Left renal pelvis (tissue), 4 donors: ENCODE measurements around the gene JCHAIN. TPM values are rescaled to one million over a fixed set of nuclear protein-coding genes. Genes with fewer than 3 reads are reported as not detected.
A peak's percentile ranks its signal among the peaks of the same experiment; 100 is the strongest.
"Not testable (repeated sequence)": the region's sequence is repeated elsewhere in the genome, so short reads cannot be mapped to it uniquely, and the experiment has no call there.

Experiments used
- DNase-seq, 4 donors: peaks; one replicate each; pipeline ENCODE4 v3.0.0-alpha.2; 2013; ENCODE audit warnings: low read depth in 4 of 4, low spot score in 3 of 4
- polyA plus RNA-seq, 4 donors: library from polyadenylated mRNA; unstranded; fragments of 120-200 nt; gene quantifications; one replicate each; pipeline ENCODE4 v1.2.1, GENCODE V29; 2013; ENCODE audit not compliant: insufficient read length in 4 of 4

JCHAIN gene
- polyA plus RNA-seq, 4 donors: 0.45 to 1.5 (median 1.1) TPM

DNA sequence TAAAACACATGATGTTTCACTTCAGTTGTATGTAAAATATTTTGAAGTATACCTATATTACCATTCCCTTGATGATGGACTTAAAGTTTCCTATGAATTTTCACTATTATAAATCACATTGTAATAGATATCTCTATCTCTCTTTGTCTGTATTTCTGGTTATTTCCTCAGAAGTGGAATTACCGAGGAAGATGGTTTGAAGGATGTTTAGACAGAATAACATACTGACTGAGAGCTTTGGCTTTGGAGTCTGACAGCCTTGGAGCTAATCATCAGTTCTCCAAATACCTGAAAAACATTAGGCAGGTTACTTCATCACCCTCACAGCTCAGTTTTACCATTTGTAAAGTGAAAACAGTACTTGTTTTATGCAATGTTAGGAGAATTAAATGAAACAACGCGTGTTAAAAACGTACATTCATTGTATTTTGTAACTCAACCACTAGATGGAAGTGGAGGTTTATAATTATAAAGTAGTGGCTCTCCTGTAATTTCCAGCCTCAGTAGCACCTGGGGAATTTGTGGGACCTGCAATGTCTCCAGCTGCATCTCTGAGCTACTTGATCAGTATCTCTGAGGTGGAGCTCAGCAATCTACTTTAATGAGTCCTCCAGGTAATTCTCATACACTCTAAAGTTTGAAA is 14.3 kb downstream of the JCHAIN start:
- peak in 1 of 4 donors; percentile 2 for DNase-seq

DNA sequence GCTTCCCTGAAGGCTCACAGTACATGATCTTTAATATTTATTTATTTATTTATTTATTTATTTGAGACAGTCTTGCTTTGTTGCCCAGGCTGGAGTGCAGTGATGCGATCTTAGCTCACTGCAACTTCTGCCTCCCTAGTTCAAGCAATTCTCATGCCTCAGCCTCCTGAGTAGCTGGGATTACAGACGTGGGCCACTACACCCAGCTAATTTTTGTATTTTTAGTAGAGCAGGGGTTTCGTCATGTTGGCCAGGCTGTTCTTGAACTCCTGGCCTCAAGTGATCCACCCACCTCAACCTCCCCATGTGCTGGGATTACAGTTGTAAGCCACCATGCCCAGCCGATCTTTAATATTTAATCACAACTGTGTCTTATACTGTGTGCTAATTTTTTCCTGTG is 15.6 kb downstream of the JCHAIN start:
- not testable (repeated sequence) for DNase-seq

DNA sequence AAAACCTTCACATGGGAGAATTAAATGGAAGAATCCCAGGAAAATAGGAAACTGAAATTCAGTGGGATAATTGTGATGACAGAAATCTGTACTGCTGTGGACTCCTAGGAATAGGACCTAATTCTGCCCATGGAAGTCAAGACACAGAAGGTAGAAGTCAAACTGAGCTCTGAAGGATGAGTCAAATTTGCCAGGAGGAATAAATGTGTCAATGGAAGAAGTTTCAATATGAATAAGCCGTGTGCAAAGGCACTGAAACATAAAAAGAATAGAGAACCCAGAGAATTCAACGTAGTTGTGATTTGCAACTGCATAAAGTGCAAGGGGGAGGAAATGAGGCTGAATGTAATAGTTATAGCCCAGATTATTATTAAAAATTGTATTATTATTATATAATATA is 26.1 kb downstream of the JCHAIN start:
- no peak for DNase-seq

DNA sequence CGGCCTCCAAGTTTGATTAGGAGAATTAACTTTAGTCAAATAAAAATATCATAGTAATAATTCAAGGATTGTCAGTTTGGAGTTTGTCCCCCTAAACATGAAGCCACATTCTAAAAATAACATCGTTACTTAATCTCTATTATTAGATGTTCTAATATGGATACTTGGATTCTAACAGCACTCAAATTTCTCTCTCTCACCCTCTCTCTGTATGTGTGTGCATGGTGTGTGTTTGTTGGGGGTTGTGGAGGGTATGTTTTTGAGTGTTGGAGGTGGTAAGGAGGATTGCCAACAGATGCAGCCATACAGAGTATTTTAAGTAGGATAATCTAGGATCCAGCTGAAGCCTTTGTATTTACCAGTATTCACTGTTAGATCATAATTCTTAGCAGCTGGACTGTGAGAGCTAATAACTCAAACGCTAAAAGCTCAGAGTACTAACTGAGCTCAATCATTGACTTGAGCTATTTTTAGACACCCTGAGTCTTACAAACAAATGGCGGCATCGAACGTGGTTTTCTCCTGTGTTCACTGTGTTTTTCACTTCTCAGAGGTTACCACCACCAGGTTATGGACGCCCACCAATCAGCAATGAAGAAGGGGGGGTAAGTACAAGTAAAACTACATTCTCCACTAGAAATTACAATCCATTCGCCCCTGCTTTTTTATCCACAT is 28.9 kb downstream of the JCHAIN start:
- DNase-seq: peak in 2 of 4 donors; percentile 43 to 44

DNA sequence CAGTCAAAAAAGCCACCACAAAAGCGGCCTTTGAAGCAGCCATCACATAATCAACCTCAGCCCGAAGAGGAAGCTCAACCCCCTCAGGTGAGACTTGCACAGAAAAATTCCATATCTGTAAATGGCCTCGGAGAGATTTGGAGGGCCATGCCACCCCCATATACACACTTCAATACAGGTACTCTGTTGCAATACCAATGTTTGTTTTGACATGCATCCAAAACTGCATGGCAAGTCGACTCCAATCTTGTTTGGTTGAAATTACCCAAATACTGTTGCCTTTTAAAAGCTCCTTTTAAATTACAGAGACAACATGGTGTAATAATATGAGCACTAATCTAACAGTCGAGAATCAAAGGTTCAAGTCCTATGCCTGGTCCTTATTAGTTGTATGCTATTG is 31.8 kb downstream of the JCHAIN start:
- DNase-seq: no peak

DNA sequence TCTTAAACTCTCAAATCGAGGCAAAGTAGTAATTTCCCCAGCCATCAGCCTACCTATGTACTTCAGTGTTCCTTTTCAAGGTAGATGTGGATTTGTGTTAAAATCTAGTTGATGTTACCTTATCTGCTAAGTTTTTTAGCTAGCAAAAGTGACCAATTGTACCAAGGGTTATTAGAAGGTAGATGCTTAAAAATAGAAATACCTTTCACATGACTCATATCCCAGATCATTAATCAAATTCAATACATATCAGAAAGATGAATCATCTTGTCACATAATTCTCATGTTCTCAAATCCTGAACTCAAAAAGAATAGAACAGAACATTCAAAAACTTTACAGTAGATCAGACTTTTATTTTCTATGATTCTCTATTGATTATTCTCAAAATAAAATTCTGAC is 34.3 kb downstream of the JCHAIN start:
- DNase-seq: no peak

DNA sequence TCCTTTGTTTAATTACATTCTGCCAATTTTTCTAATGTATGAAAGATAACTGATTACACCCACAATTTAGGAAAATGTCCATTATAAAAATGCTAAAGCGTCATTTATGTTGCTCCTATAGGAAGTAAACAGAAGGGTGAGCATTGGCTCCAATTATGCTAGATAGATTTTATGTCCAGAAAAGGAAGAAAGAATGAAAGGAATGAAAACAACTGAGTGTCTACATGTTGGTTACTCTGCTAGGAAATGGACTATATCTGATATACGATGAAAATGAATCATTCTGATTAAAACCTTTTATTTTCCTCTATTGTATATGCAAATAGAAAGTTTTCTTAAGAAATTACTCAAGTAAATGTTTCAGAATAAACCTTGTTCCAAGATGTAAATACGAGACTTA is 36.1 kb downstream of the JCHAIN start:
- no peak for DNase-seq

DNA sequence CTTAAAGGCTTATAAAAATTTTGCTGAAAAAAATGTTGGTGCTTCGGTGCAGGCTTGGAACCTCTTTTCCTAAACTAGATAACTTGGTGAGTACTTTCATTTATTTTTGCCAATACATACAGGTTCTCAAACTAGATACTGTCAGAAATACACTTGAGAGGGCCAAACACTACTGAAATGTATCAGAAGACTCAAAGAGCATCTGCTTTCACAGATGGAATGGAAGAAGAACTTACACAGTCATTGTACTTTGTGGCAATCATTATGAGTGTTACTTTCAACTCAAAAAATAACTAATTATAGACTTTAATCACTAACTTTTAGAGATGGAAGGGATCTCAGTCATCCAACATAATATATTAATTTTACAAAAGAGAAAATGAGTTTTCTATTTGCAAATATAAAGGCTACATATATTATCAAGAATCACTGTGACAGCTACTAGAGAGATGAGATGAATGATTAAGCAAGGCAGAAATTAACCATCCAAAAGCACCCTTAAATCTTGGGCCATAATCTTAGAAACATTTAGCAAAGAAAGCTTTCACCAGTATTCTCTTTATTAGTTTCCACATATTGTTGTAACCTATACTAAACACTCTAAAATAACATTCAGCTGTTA is 36.7 kb downstream of the JCHAIN start:
- no peak for DNase-seq

DNA sequence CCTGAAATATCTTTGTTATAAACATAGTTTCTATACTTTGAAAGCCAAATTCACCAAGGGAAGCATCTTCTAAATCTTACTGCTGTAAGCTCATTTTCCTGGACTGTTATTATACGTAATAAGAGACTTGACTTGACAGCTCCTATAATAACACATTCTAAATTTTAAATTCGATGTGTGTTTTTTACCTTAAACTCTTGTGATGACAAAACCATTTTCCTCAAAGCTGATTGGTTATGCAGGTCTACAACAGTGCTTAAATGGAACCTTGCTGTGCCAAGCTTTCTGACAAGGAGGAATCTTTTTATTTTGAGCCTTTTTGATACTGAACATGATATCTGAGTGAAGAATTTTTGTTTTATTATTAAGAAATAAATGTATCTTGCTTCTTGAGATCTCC is 37.9 kb downstream of the JCHAIN start, which contains the start of gene ENAM:
Gene ENAM (plus strand): TSS at position 301 of the 400 bp plus-strand sequence. CDS start 757 bp downstream, outside the sequence.
- DNase-seq: no peak

DNA sequence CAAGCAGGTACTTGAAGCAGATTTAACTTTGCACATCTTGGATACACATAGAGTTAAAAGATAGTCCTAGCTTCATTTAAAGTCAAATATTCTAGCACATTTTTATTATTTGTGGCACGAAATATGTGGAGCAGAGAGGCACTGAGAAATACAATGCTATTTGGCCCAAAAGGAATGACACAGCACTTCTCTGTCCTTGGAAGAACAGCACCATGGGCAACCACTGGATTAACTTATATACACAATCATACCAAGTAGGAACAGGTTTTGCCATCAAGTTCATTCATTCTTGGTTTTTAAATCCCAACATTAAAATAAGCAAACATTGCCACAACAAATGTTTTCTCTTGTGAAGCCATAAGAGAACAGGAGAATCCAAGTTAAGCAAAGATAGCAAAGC is 38.7 kb downstream of the JCHAIN start:
- no peak for DNase-seq

DNA sequence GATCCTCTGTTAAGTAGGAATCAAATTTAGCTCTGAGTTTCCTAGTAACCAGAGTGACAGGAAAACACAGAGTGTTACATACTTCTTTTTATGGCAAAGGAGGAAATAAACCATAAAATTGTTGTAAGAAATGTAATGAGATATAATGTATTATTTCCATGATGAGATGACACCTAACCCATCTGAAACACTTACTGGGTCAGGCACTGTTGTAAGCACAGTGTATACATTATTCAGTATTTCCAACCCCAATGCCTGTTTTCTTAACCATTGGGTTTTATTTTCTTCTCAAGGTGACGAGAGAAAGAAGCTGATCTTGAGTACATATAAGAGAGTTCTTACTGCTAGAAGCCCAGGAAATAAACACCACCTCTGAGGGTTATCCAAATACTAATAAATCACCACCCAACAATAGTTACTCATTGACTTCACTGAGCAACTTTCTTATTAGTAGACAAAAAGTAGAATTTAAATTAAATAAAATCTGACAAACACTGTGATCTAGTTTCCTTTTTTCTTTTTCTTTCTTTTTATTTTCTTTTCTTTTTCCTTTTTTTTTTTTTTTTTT is 42.0 kb downstream of the JCHAIN start:
- no peak for DNase-seq

DNA sequence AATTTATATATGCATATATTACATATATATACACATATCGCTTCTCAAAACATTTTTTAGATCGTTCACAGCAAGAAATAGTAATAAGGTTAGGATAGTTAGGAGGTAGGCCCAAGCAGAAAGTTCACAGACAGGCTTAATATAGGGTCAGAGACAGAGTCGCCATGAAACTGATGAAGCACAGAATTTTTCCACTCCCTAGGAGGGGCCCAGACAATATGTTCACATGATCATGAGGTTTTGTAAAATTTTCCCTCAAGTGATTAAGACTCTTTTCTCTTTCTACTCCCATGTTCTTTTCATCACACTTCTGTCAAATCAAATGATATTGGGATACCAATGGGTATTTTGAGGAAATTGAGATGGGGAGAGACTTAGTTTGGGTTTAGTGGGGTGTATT is 43.0 kb downstream of the JCHAIN start:
- no peak for DNase-seq

DNA sequence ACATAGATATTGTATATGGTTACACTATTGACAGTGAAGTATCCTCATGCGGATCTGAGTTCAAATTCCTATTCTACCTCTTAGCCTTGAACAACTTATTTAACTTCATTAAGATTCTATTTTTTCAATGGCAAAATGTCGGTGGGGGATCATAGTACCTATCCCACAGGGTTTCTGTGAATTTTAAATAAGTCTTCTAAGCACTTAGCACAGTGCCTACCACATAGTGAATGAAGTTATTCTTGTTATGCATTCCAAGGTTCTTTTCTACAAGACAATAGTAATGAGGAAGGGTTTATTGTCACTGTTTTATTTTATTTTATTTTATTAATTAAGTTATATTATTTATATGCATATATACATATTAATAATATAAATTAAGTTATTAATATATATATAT is 46.5 kb downstream of the JCHAIN start:
- DNase-seq: no peak

DNA sequence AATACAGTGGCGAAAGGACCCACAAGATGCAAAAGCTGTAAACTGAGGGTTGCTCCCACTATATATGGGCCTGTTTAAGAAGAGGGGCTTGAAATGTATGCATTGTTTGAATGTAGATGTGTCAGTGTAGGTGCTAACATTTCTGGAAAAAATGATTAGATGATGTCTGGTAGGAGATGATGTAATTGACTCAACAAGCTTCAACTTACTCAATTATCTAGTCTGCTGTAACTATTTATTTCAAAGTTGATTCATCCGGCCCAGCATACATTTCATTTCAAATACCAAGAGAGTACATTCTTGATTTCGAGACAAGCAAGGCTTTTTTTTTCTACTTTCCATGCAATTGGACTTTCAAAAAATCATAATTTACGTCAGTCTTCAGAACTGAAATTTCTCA is 47.0 kb downstream of the JCHAIN start:
- no peak for DNase-seq

DNA sequence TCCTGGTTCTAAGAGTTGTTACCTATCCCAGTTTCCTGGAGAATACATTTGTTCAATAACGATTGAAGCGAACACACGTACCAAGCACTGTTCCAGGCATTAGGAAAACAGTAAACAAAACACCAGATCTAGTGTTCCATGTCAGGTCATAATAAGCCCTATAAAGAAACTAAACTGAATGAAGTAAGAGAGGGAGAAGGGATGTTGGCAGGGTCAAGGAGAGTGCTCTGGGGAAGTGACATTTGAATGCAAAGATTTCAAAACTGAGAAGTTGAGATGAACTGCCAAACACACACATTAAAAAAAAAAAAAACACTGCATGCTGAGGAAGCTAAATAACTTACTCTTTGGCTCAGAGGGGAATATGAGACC is 52.1 kb downstream of the JCHAIN start:
- no peak for DNase-seq

DNA sequence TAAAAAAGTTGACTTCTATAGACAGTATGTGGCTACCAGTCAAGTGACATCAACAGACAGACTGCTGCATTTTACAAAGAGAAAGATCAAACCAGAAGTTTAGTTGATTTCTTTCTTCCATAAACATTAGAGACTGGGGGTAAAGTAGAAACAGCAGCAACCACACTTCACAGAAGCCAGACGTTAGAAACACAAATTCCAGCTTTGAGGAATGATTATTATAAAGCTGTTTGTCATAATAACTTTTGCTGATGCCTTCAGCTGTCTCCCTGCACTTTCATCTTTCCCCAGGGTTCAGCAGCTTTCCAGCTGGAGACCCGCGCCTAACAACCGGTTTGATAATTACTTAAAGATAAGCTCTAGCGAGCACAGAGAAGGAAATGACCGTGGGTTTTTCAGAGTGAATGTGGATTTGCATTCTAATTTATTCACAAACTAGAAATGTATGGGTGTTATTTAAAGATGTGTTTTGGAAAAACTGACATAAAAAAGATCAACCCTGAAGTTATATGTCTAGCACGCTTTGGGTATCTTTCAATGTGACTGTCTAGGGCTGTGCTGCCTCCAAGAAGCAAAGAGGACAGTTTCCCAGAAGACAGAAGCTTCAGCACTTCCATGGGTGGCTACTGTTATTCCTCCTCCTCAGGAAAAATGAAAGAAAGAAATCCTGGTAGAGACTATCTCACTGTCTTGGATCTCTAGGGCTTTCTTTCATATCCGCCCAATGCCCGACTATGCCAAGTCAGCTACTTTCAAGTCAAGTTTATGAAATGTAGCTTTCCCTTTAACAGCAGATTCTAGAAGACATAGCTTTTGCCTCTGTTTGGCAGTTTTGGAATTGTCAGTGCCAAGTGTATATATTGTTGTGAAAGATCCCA is 52.8 kb downstream of the JCHAIN start:
- no peak for DNase-seq

DNA sequence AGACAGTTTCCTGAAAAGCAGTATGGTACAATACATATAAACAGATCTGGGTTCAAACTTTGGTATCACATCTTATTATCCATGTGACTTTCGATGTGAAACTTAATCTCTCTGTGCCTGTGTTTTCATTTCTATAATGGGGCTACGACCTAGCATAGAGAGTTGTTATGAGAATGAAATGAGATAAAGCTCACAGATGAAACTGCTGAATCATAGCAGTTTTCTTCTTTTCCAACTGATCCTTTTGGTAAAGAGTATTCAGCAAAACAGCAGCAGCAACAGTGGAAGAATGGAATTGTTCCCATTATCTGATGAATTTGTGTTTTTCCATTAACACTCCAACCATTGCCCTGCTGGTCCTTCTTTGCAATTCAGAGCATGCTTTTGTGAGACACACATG is 58.0 kb downstream of the JCHAIN start:
- no peak for DNase-seq

DNA sequence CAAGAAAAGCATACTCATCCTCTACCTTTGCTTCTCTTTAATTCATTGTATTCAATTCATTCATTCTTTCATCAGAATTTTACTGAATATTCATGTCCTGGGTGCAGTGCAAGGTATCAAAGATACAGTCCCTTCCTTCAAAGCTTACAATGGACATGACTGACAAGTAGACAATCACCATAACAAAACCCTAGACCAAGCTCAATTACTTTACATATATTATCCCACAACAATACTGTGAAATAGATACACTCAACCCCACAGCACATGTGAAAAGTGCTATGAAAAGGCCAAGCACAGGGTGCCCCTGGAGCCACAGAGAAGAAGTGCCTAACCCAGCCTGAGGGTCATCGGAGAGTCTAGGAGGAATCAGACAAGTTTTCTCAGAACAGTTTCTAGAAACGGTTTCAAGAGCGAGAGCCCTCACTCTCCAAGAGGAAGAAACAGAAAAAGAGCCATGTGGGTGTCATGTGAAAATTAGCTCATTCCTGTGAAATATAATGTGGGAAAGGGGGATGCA is 58.9 kb downstream of the JCHAIN start:
- DNase-seq: no peak

DNA sequence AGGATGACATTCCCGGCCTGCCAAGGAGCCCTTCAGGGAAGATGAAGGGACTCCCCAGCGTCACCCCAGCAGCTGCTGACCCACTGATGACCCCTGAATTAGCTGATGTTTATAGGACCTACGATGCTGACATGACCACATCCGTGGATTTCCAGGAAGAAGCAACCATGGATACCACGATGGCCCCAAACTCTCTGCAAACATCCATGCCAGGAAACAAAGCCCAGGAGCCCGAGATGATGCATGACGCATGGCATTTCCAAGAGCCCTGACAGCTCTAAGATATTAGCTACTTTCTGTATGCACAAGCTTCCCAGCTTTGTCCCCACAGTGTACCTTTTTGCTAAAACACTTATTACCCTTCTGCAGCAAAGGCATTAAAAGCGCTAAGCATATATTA is 59.8 kb downstream of the JCHAIN start:
- no peak for DNase-seq
